ENCODE data around the gene LDAH.

Gene LDAH

DNA sequence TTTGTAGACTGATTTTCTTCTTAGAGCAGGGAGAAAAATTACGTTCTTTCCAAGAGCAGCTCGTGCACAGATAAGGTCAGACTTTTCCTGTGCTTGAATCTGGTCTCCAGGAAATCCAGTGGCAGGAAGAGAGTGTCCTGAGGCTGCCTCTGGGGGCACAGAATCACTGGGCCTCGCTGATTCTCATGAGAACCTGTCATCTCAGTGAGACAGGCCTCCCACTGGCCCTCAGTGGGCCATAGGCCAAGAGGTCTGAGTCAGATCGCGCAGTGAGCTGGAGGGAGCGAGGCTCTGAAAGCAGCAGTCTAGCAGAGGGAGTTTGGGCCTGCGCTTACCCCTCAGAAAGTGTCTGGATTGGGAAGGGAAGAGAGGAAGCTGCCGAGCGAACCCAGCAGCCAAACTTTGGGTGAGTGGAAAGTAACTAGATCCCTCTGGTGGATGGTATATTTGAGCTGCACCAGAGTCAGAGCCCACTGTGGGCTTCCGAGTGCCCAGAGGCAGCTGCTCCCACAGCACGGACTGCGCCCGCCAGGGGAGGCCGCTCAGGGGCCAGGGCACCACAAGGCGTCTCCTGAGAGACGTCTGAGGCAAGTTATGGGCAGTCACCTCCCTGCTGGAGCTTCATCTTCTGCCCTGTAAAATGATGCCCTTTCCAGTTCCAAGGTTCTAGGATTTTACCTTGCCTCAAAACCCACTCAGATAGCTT lies 147.8 kb downstream of the LDAH start:
- H3K9me3 ChIP-seq (ENCODE audit: control insufficient read depth, insufficient read depth, low read depth, low read length): no peaks in the 10 kb centered on the region
- ChIA-PET CTCF (interaction anchor here (1.3 to 7.4 kb wide), 4 partner anchors 7 to 288 kb away, joined by 3 to 60 read pairs (median 8); no protein-coding TSS in a partner anchor), POLR2A (interaction anchor here (0.5 kb wide), 1 partner anchor 17 kb away, joined by 6 read pairs; no protein-coding TSS in a partner anchor)
- H3K4me3 ChIP-seq (ENCODE audit: low read depth, low read length): no peak overlapping the region
- H3K36me3 ChIP-seq (ENCODE audit: control insufficient read depth in 2 of 2, insufficient read depth in 1 of 2, low read length in 2 of 2): peaks cover 0 to 73% of the 10 kb centered on the region in 2 experiments; a peak in 1 of 3 replicates
- peak; percentile 62 for TF ChIP-seq ZIC2 (tag by site-specific recombination; IDR thresholded peaks at IDR 0.05)
- 0 out of 2 replicates have a peak, but pooled peaks have one; percentile 11 for TF ChIP-seq ZBTB17 (tag by site-specific recombination; IDR thresholded peaks at IDR 0.05)
- TF ChIP-seq, protein P1, sequence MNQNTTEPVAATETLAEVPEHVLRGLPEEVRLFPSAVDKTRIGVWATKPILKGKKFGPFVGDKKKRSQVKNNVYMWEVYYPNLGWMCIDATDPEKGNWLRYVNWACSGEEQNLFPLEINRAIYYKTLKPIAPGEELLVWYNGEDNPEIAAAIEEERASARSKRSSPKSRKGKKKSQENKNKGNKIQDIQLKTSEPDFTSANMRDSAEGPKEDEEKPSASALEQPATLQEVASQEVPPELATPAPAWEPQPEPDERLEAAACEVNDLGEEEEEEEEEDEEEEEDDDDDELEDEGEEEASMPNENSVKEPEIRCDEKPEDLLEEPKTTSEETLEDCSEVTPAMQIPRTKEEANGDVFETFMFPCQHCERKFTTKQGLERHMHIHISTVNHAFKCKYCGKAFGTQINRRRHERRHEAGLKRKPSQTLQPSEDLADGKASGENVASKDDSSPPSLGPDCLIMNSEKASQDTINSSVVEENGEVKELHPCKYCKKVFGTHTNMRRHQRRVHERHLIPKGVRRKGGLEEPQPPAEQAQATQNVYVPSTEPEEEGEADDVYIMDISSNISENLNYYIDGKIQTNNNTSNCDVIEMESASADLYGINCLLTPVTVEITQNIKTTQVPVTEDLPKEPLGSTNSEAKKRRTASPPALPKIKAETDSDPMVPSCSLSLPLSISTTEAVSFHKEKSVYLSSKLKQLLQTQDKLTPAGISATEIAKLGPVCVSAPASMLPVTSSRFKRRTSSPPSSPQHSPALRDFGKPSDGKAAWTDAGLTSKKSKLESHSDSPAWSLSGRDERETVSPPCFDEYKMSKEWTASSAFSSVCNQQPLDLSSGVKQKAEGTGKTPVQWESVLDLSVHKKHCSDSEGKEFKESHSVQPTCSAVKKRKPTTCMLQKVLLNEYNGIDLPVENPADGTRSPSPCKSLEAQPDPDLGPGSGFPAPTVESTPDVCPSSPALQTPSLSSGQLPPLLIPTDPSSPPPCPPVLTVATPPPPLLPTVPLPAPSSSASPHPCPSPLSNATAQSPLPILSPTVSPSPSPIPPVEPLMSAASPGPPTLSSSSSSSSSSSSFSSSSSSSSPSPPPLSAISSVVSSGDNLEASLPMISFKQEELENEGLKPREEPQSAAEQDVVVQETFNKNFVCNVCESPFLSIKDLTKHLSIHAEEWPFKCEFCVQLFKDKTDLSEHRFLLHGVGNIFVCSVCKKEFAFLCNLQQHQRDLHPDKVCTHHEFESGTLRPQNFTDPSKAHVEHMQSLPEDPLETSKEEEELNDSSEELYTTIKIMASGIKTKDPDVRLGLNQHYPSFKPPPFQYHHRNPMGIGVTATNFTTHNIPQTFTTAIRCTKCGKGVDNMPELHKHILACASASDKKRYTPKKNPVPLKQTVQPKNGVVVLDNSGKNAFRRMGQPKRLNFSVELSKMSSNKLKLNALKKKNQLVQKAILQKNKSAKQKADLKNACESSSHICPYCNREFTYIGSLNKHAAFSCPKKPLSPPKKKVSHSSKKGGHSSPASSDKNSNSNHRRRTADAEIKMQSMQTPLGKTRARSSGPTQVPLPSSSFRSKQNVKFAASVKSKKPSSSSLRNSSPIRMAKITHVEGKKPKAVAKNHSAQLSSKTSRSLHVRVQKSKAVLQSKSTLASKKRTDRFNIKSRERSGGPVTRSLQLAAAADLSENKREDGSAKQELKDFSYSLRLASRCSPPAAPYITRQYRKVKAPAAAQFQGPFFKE (tag by site-specific recombination; IDR thresholded peaks at IDR 0.05; ENCODE audit: borderline replicate concordance): no peak
- H3K27ac ChIP-seq (ENCODE audit: extremely low read depth, low read depth, low read length): no peak overlapping the region
- H3K4me1 ChIP-seq (ENCODE audit: control insufficient read depth, insufficient read depth, low read length): no peaks in the 10 kb centered on the region

- Histone ChIP-seq H3K9me3 (ENCODE audit: control insufficient read depth, insufficient read depth, low read depth, low read length) (no peaks in the 10 kb centered on the region), H3K4me1 (ENCODE audit: control insufficient read depth, insufficient read depth, low read length) (no peaks in the 10 kb centered on the region), H3K36me3 (ENCODE audit: control insufficient read depth in 2 of 2, insufficient read depth in 1 of 2, low read length in 2 of 2) (peaks cover 0 to 73% of the 10 kb centered on the region in 2 experiments; a peak in 1 of 3 replicates), H3K27ac (ENCODE audit: extremely low read depth, low read depth, low read length) (no peak overlapping the region), H3K4me3 (ENCODE audit: low read depth, low read length) (no peak overlapping the region)
- TF ChIP-seq MZF1 (tag by site-specific recombination; IDR thresholded peaks at IDR 0.05; ENCODE audit: borderline replicate concordance): peak; percentile 18; the same call in 1 of the 2 replicates
- no peak for TF ChIP-seq ZXDB (tag by site-specific recombination; IDR thresholded peaks at IDR 0.05)
- ChIA-PET CTCF (interaction anchor here (0.6 to 7.4 kb wide), 2 partner anchors 14 to 764 kb away, joined by 3 to 60 read pairs; no protein-coding TSS in a partner anchor), POLR2A (no interaction called here)
Measured at GRCh38 chr2:20674309-20674965, 148.5 kb downstream of the LDAH start.

- ChIA-PET POLR2A (no interaction called here), CTCF (interaction anchor here (0.6 to 7.4 kb wide), 3 partner anchors 8 to 13 kb away, joined by 3 to 60 read pairs (median 5); no protein-coding TSS in a partner anchor)
- no peak overlapping the region for H3K4me3 ChIP-seq (ENCODE audit: low read depth, low read length)
- no peaks in the 10 kb centered on the region for H3K9me3 ChIP-seq (ENCODE audit: control insufficient read depth, insufficient read depth, low read depth, low read length)
- H3K27ac ChIP-seq (ENCODE audit: extremely low read depth, low read depth, low read length): no peak overlapping the region
- H3K4me1 ChIP-seq (ENCODE audit: control insufficient read depth, insufficient read depth, low read length): no peaks in the 10 kb centered on the region
- peaks cover 0 to 70% of the 10 kb centered on the region in 2 experiments; a peak in 1 of 3 replicates for H3K36me3 ChIP-seq (ENCODE audit: control insufficient read depth in 2 of 2, insufficient read depth in 1 of 2, low read length in 2 of 2)
- TF ChIP-seq ZNF549 (tag by site-specific recombination; IDR thresholded peaks at IDR 0.05): no peak
- no peak for TF ChIP-seq ZNF16 (tag by site-specific recombination; IDR thresholded peaks at IDR 0.05; ENCODE audit: low read depth)
- TF ChIP-seq, protein P2, sequence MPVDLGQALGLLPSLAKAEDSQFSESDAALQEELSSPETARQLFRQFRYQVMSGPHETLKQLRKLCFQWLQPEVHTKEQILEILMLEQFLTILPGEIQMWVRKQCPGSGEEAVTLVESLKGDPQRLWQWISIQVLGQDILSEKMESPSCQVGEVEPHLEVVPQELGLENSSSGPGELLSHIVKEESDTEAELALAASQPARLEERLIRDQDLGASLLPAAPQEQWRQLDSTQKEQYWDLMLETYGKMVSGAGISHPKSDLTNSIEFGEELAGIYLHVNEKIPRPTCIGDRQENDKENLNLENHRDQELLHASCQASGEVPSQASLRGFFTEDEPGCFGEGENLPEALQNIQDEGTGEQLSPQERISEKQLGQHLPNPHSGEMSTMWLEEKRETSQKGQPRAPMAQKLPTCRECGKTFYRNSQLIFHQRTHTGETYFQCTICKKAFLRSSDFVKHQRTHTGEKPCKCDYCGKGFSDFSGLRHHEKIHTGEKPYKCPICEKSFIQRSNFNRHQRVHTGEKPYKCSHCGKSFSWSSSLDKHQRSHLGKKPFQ (tag by site-specific recombination; IDR thresholded peaks at IDR 0.05): no peak
- no peak for TF ChIP-seq ZNF26 (tag by site-specific recombination; IDR thresholded peaks at IDR 0.05)
- no peak for TF ChIP-seq ZNF202 (tag by site-specific recombination; IDR thresholded peaks at IDR 0.05; ENCODE audit: borderline replicate concordance)
- TF ChIP-seq SCRT1 (tag by site-specific recombination; IDR thresholded peaks at IDR 0.05; ENCODE audit: borderline replicate concordance): no peak
- no peak for TF ChIP-seq ZNF501 (tag by site-specific recombination; IDR thresholded peaks at IDR 0.05)
- no peak for TF ChIP-seq IKZF3 (tag by site-specific recombination; IDR thresholded peaks at IDR 0.05)
- no peak for TF ChIP-seq ZNF571 (tag by site-specific recombination; IDR thresholded peaks at IDR 0.05)
- no peak for TF ChIP-seq ZFP37 (tag by site-specific recombination; IDR thresholded peaks at IDR 0.05)
- TF ChIP-seq, protein P3, sequence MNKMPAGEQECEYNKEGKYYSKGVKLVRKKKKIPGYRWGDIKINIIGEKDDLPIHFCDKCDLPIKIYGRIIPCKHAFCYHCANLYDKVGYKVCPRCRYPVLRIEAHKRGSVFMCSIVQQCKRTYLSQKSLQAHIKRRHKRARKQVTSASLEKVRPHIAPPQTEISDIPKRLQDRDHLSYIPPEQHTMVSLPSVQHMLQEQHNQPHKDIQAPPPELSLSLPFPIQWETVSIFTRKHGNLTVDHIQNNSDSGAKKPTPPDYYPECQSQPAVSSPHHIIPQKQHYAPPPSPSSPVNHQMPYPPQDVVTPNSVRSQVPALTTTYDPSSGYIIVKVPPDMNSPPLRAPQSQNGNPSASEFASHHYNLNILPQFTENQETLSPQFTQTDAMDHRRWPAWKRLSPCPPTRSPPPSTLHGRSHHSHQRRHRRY (tag by site-specific recombination; IDR thresholded peaks at IDR 0.05): no peak
- TF ChIP-seq ZBTB21 (tag by site-specific recombination; IDR thresholded peaks at IDR 0.05): no peak
- no peak for TF ChIP-seq ZSCAN16 (tag by site-specific recombination; IDR thresholded peaks at IDR 0.05)
- TF ChIP-seq ZXDB (tag by site-specific recombination; IDR thresholded peaks at IDR 0.05): no peak
Measured at GRCh38 chr2:20673686-20674308, 149.1 kb downstream of the LDAH start.
